Neuronal stem cell (in vitro differentiated cells): ENCODE data around the gene SIAE. TPM values are rescaled to one million over a fixed set of nuclear protein-coding genes. Genes with fewer than 3 reads are reported as not detected.

Source experiments
- DNase-seq: peaks from one replicate; pipeline ENCODE4 v3.0.0-alpha.2; 2013; ENCODE audit warnings: low spot score
- H2AFZ ChIP-seq: one replicate; pipeline ENCODE4 v1.6.1; 2013; ENCODE audit warnings: mild to moderate bottlenecking, low read length, inconsistent platforms
- H2AK5ac ChIP-seq: 2 replicates; pipeline ENCODE4 v1.6.1; 2013; ENCODE audit warnings: low read depth, mild to moderate bottlenecking, inconsistent platforms, low read length, moderate library complexity, mixed read lengths
- H2BK120ac ChIP-seq: 2 replicates; pipeline ENCODE4 v1.6.1; 2013; ENCODE audit warnings: low read depth, mild to moderate bottlenecking, inconsistent platforms, low read length, moderate library complexity, mixed read lengths
- H2BK12ac ChIP-seq: one replicate; pipeline ENCODE4 v1.6.1; 2013; ENCODE audit warnings: low read length, inconsistent platforms
- H2BK15ac ChIP-seq: 2 replicates; pipeline ENCODE4 v1.6.1; 2013; ENCODE audit warnings: mild to moderate bottlenecking, low read length, inconsistent platforms, mixed read lengths
- H2BK5ac ChIP-seq: one replicate; pipeline ENCODE4 v1.6.1; 2013; ENCODE audit warnings: inconsistent platforms, mild to moderate bottlenecking, low read length, moderate library complexity
- H3K14ac ChIP-seq: one replicate; pipeline ENCODE4 v1.6.1; 2013; ENCODE audit warnings: low read length, inconsistent platforms
- H3K18ac ChIP-seq: 2 replicates; pipeline ENCODE4 v1.6.1; 2013; ENCODE audit warnings: low read length, inconsistent platforms
- H3K23ac ChIP-seq: 2 replicates; pipeline ENCODE4 v1.6.1; 2013; ENCODE audit warnings: low read depth, mild to moderate bottlenecking, mixed read lengths, low read length, inconsistent platforms; ENCODE audit not compliant: poor library complexity
- H3K27ac ChIP-seq: replicated peaks from 3 replicates; pipeline ENCODE4 v1.5.1; 2013; ENCODE audit warnings: low read length, inconsistent platforms
- H3K27me3 ChIP-seq, 3 experiments: 2 replicates each; pipeline ENCODE4 v1.6.1; 2013; ENCODE audit warnings: low read length in 3 of 3, mild to moderate bottlenecking in 2 of 3, inconsistent platforms in 1 of 3, low read depth in 1 of 3, mixed read lengths in 1 of 3, moderate library complexity in 1 of 3; ENCODE audit not compliant: control insufficient read depth in 3 of 3, insufficient read depth in 3 of 3
- H3K36me3 ChIP-seq, 2 donors: replicated peaks in 1 of 2; 2 replicates each; pipeline ENCODE4 v1.6.1; 2013; ENCODE audit warnings: low read length in 2 of 2; ENCODE audit not compliant: control insufficient read depth in 2 of 2, insufficient read depth in 2 of 2
- H3K4ac ChIP-seq: 2 replicates; pipeline ENCODE4 v1.6.1; 2013; ENCODE audit warnings: inconsistent platforms, mild to moderate bottlenecking, low read length, moderate library complexity
- H3K4me1 ChIP-seq, 2 donors: 1 replicate in 1 of 2; 2 replicates in 1 of 2; pipeline ENCODE4 v1.6.1; 2013; ENCODE audit warnings: low read length in 2 of 2, low read depth in 1 of 2; ENCODE audit not compliant: control insufficient read depth in 2 of 2, insufficient read depth in 1 of 2
- H3K4me2 ChIP-seq: one replicate; pipeline ENCODE4 v1.6.1; 2013; ENCODE audit warnings: mild to moderate bottlenecking, low read length, inconsistent platforms; ENCODE audit not compliant: insufficient read depth, poor library complexity, severe bottlenecking
- H3K4me3 ChIP-seq, 2 donors: 2 replicates each; pipeline ENCODE4 v1.5.1; 2013; ENCODE audit warnings: low read length in 2 of 2, mild to moderate bottlenecking in 2 of 2, inconsistent platforms in 1 of 2, moderate library complexity in 1 of 2
- H3K79me1 ChIP-seq: one replicate; pipeline ENCODE4 v1.6.1; 2013; ENCODE audit warnings: low read depth, mild to moderate bottlenecking, inconsistent platforms, low read length, moderate library complexity
- H3K9ac ChIP-seq: one replicate; pipeline ENCODE4 v1.6.1; 2013; ENCODE audit warnings: mild to moderate bottlenecking, low read depth, low read length, inconsistent platforms; ENCODE audit not compliant: poor library complexity
- H3K9me3 ChIP-seq, 2 donors: replicated peaks in 1 of 2; 2 replicates each; pipeline versions ENCODE3 to v1.6.1; 2013; ENCODE audit warnings: low read length in 2 of 2, mild to moderate bottlenecking in 2 of 2, inconsistent platforms in 1 of 2, low read depth in 1 of 2, mixed read lengths in 1 of 2, moderate library complexity in 1 of 2; ENCODE audit not compliant: control insufficient read depth in 2 of 2, insufficient read depth in 1 of 2
- H4K8ac ChIP-seq: one replicate; pipeline ENCODE4 v1.6.1; 2013; ENCODE audit warnings: low read depth, mild to moderate bottlenecking, inconsistent platforms, low read length, moderate library complexity
- H4K91ac ChIP-seq: one replicate; pipeline ENCODE4 v1.6.1; 2013; ENCODE audit warnings: low read length, low read depth, mild to moderate bottlenecking, inconsistent platforms; ENCODE audit not compliant: poor library complexity
- WGBS, 2 donors: extraction: QIAGEN DNeasy Blood & Tissue Kit; methylation state at CpG; one replicate each; pipeline ENCODE4 v1.1.7; 2013; ENCODE audit warnings: missing lambda C conversion rate in 2 of 2, mixed read lengths in 1 of 2; ENCODE audit not compliant: insufficient read length in 2 of 2, insufficient replicate concordance in 1 of 2; ENCODE audit errors: extremely low coverage in 2 of 2; 5-methylcytosine and 5-hydroxymethylcytosine counted together
- polyA plus RNA-seq, 2 experiments: library from polyadenylated mRNA; stranded (reverse); fragments of 200-250 nt; gene quantifications; one replicate each; pipeline ENCODE4 v1.2.3, GENCODE V29; 2013

Gene SIAE, protein sequence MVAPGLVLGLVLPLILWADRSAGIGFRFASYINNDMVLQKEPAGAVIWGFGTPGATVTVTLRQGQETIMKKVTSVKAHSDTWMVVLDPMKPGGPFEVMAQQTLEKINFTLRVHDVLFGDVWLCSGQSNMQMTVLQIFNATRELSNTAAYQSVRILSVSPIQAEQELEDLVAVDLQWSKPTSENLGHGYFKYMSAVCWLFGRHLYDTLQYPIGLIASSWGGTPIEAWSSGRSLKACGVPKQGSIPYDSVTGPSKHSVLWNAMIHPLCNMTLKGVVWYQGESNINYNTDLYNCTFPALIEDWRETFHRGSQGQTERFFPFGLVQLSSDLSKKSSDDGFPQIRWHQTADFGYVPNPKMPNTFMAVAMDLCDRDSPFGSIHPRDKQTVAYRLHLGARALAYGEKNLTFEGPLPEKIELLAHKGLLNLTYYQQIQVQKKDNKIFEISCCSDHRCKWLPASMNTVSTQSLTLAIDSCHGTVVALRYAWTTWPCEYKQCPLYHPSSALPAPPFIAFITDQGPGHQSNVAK
- polyA plus RNA-seq (2013, experiment 1 of 2), result 1.9 TPM
- polyA plus RNA-seq (2013, experiment 2 of 2), result 1.9 TPM

DNA sequence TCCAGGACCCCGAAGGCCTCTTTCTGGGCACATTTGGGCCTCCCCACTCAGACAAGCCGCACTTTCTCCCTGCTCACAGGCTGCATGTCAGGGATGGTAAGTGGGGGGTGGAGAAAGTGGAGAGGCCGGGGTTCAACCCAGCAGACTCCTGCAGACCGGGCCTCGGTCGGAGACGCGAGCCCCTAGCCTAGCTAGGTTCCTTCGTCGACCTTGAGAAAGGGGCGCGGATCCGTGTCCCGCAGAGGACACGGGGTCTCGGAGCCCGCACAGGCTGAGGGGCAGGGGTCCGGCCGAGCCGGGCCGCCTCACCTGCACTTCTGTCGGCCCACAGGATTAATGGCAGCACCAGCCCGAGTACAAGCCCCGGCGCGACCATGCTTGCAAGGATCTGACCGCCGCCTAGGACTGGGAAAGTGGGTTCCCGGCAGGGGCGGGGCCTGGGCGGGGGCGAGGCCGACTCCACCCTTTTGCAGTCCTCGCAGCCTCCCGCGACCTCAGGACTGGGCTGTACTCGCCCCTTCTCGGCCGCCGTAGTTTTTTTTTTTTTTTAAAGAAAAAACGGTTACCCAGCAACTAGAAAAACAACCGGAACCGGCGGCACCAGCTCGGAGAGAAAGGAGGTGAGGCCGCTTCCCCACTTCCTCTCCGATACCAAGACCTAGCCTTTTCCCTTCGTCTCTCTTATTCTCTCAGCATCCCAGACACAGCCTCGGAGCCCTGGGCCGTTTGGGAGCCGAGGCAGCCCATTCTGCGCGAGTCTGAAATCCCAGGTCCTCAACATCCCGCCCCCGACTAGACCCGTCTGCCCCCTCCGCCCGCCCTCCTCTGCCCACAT, at the start of gene SIAE, which contains the start of gene SPA17:
TSS of gene SIAE (minus strand) at position 407 of the 835 bp plus-strand sequence. CDS start at position 376, 31 bp downstream.
TSS of gene SPA17 (plus strand) at position 572 of the 835 bp plus-strand sequence. CDS start 1,361 bp downstream, outside the sequence.
- no peak within 1 kb of the TSS for H2BK15ac ChIP-seq
- WGBS, 2 donors, result no CpG with 5 or more reads among the region's 58 CpGs
- H3K27ac ChIP-seq, result peak within 1 kb of the TSS; percentile 40
- DNase-seq, result peak; percentile 94
- peaks cover 0 to 2% of the 10 kb centered on the region in 2 donors for H3K4me1 ChIP-seq
- peak within 1 kb of the TSS; percentile 17 for H3K23ac ChIP-seq
- H2BK12ac ChIP-seq, result no peak within 1 kb of the TSS
- H3K14ac ChIP-seq, result no peak within 1 kb of the TSS
- H4K8ac ChIP-seq, result no peak within 1 kb of the TSS
- no peak within 1 kb of the TSS for H2AK5ac ChIP-seq
- peak within 1 kb of the TSS; percentile 80 to 93 for H3K4me3 ChIP-seq
- no peak within 1 kb of the TSS for H2BK120ac ChIP-seq
- H3K4ac ChIP-seq, result no peak within 1 kb of the TSS
- no peak within 1 kb of the TSS for H4K91ac ChIP-seq
- no peaks in the 10 kb centered on the region for H3K79me1 ChIP-seq
- H3K9ac ChIP-seq, result peak within 1 kb of the TSS; percentile 81
- peak within 1 kb of the TSS; percentile 91 for H3K18ac ChIP-seq
- peaks cover 0 to 20% (median 3%) of the 10 kb centered on the region in 3 experiments for H3K27me3 ChIP-seq
- peak within 1 kb of the TSS; percentile 98 for H2AFZ ChIP-seq
- H3K4me2 ChIP-seq, result peak within 1 kb of the TSS; percentile 76
- H3K9me3 ChIP-seq, result no peaks in the 10 kb centered on the region
- H3K36me3 ChIP-seq, result peaks cover 0 to 3% of the 10 kb centered on the region in 2 donors
- H2BK5ac ChIP-seq, result no peak within 1 kb of the TSS

DNA sequence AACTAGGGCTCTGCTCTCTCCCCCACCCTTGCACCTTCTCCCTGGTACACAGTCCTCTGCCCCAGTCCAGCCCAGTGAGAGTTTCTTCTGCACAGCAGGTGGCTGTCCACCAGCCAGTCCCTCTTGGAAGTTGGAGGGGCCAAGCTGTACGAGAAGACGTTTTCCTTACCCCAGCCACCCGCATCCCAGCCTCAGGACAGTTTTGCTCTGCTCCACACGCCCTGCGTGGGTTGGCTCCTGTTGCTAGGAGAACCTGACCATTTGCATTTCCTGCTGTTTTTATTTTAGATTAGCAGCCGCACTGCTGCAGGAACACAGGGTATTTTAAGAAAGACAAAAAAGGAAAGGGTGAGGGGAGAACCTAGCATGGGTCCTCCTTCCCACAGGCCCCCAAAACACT, 48.6 kb upstream of the SIAE start:
- peaks cover 3 to 40% (median 34%) of the 10 kb centered on the region in 3 experiments for H3K27me3 ChIP-seq

DNA sequence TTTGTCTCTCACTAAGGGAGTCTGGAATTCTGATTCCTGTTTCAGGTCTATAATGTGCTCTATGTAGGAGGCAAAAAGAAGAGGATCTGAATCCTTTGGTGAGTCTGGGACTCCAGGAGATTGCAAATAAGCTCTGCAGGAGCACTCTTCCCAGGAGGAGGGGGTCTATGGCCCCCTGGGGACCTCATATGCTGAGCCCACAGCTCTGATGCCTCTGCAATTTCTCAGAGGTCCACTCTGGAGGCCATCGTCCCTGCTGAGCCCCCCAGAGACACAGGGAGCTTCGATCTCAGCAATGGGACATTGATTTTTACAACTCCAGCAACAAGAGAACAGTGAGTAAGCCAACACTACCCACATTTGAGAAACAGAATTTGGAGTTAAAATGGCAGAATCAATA, 46.0 kb upstream of the SIAE start:
- no peak overlapping the region for H4K8ac ChIP-seq
- H4K91ac ChIP-seq, result no peak overlapping the region
- H2BK120ac ChIP-seq, result no peak overlapping the region
- H3K18ac ChIP-seq, result no peak overlapping the region
- H3K27ac ChIP-seq, result no peak overlapping the region
- H2AFZ ChIP-seq, result no peak overlapping the region
- no peaks in the 10 kb centered on the region for H3K36me3 ChIP-seq
- no peak overlapping the region for H2BK12ac ChIP-seq
- H3K27me3 ChIP-seq, result peaks cover 3 to 43% (median 42%) of the 10 kb centered on the region in 3 experiments
- no peaks in the 10 kb centered on the region for H3K9me3 ChIP-seq
- no peak overlapping the region for H3K4me3 ChIP-seq
- H2BK15ac ChIP-seq, result no peak overlapping the region
- H3K79me1 ChIP-seq, result no peaks in the 10 kb centered on the region
- H3K4ac ChIP-seq, result no peak overlapping the region
- peaks cover 5 to 34% of the 10 kb centered on the region in 2 donors for H3K4me1 ChIP-seq
- H3K4me2 ChIP-seq, result no peak overlapping the region
- no peak overlapping the region for H3K23ac ChIP-seq
- no peak overlapping the region for H3K14ac ChIP-seq
- no CpG with 5 or more reads among the region's 2 CpGs for WGBS, 2 donors
- DNase-seq, result no peak
- H3K9ac ChIP-seq, result no peak overlapping the region
- H2AK5ac ChIP-seq, result no peak overlapping the region
- no peak overlapping the region for H2BK5ac ChIP-seq

More for the DNA sequence above, 48.6 kb upstream of the SIAE start:
- Histone ChIP-seq H3K4me1 (peaks cover 13 to 49% of the 10 kb centered on the region in 2 donors), H3K14ac (no peak overlapping the region), H3K27ac (no peak overlapping the region), H4K8ac (no peak overlapping the region), H3K9me3 (no peaks in the 10 kb centered on the region), H2BK120ac (no peak overlapping the region), H2BK12ac (no peak overlapping the region), H3K4ac (no peak overlapping the region), H4K91ac (no peak overlapping the region), H2AFZ (peak overlapping the region; percentile 12), H3K9ac (no peak overlapping the region), H3K79me1 (no peaks in the 10 kb centered on the region), H3K36me3 (no peaks in the 10 kb centered on the region), H3K23ac (no peak overlapping the region), H2BK5ac (no peak overlapping the region), H2BK15ac (no peak overlapping the region), H3K4me3 (no peak overlapping the region), H3K4me2 (no peak overlapping the region), H2AK5ac (no peak overlapping the region), H3K18ac (no peak overlapping the region)
- DNase-seq, result no peak
- WGBS, 2 donors, result no CpG with 5 or more reads among the region's 6 CpGs
